SK-N-SH (cell line): ENCODE data around the gene RAB4A. TPM values are rescaled to one million over a fixed set of nuclear protein-coding genes. Genes with fewer than 3 reads are reported as not detected.

Source experiments
- CTCF ChIA-PET: fragments of 300-600, 350-600 bp; formaldehyde crosslinking; extraction: SDS; loops from one replicate; lab custom pipeline; 2021; lab: Yijun Ruan, JAX
- POLR2A ChIA-PET: fragments of 350-600 bp; sonication (Branson Sonifier 250); formaldehyde crosslinking; extraction: SDS; loops from one replicate; lab custom pipeline; 2020; ENCODE audit warnings: antibody characterized with exemption, inconsistent platforms; lab: Yijun Ruan, JAX
- DNase-seq: peaks from one replicate; pipeline ENCODE4 v3.0.0; 2012
- H2AFZ ChIP-seq: fragments of 200-600 bp; sonication (generic); 2 replicates; pipeline ENCODE4 v1.8.1; 2016; ENCODE audit warnings: antibody characterized with exemption, mild to moderate bottlenecking, low read depth
- H3F3A ChIP-seq: fragments of 200-600 bp; sonication (generic); replicated peaks from 2 replicates; pipeline ENCODE3; 2016; ENCODE audit warnings: antibody characterized with exemption, mild to moderate bottlenecking; ENCODE audit not compliant: insufficient read depth
- H3K27ac ChIP-seq, 2 experiments: fragments of 200-500 bp in 1 of 2; fragments of 200-600 bp in 1 of 2; sonication (Bioruptor generic) in 1 of 2; sonication (generic), shearing (Covaris generic) in 1 of 2; 2 replicates each; pipeline versions ENCODE4 v1.5.1 to v1.6.1; 2014 to 2016; ENCODE audit warnings: low read depth in 2 of 2, inconsistent platforms in 1 of 2, low read length in 1 of 2, mild to moderate bottlenecking in 1 of 2, mixed read lengths in 1 of 2
- H3K27me3 ChIP-seq: fragments of 200-600 bp; sonication (generic), shearing (Covaris generic); 2 replicates; pipeline ENCODE4 v1.6.1; 2016; ENCODE audit warnings: mixed run types; ENCODE audit not compliant: insufficient read depth
- H3K36me3 ChIP-seq, 2 experiments: fragments of 200-500 bp in 1 of 2; fragments of 200-600 bp in 1 of 2; sonication (Bioruptor generic) in 1 of 2; sonication (generic) in 1 of 2; replicated peaks in 1 of 2; 2 replicates each; pipeline versions ENCODE3 to v1.5.1; 2014 to 2016; ENCODE audit warnings: low read length in 1 of 2, mild to moderate bottlenecking in 1 of 2; ENCODE audit not compliant: insufficient read depth in 2 of 2, control insufficient read depth in 1 of 2
- H3K4me1 ChIP-seq, 2 experiments: fragments of 200-500 bp in 1 of 2; fragments of 200-600 bp in 1 of 2; sonication (Bioruptor generic) in 1 of 2; sonication (generic), shearing (Covaris generic) in 1 of 2; 2 replicates each; pipeline versions ENCODE4 v1.5.1 to v1.6.1; 2014 to 2016; ENCODE audit warnings: low read depth in 1 of 2, low read length in 1 of 2, mixed run types in 1 of 2; ENCODE audit not compliant: insufficient read depth in 2 of 2, control insufficient read depth in 1 of 2
- H3K4me2 ChIP-seq: fragments of 200-600 bp; sonication (generic), shearing (Covaris generic); 2 replicates; pipeline ENCODE4 v1.6.1; 2017; ENCODE audit warnings: mixed run types
- H3K4me3 ChIP-seq, 2 experiments: fragments of 200-500 bp in 1 of 2; fragments of 200-600 bp in 1 of 2; sonication (Bioruptor generic) in 1 of 2; sonication (generic), shearing (Covaris generic) in 1 of 2; 2 replicates each; pipeline versions ENCODE4 v1.5.1 to v1.8.1; 2014 to 2016; ENCODE audit warnings: low read depth in 2 of 2, inconsistent platforms in 1 of 2, low read length in 1 of 2, mild to moderate bottlenecking in 1 of 2, mixed read lengths in 1 of 2, moderate library complexity in 1 of 2
- H3K79me2 ChIP-seq: fragments of 200-600 bp; sonication (generic); 2 replicates; pipeline ENCODE4 v1.8.1; 2017; ENCODE audit warnings: mild to moderate bottlenecking; ENCODE audit not compliant: insufficient read depth
- H3K9ac ChIP-seq: fragments of 200-600 bp; sonication (generic); 2 replicates; pipeline ENCODE4 v1.6.1; 2017; ENCODE audit warnings: mixed run types
- H3K9me2 ChIP-seq: fragments of 200-600 bp; sonication (generic); 2 replicates; pipeline ENCODE4 v1.6.1; 2017; ENCODE audit warnings: mixed run types
- H3K9me3 ChIP-seq: fragments of 200-600 bp; sonication (generic); 2 replicates; pipeline ENCODE4 v1.6.1; 2017; ENCODE audit warnings: mixed run types, mild to moderate bottlenecking, moderate library complexity
- H4K20me1 ChIP-seq: fragments of 200-600 bp; sonication (generic); 2 replicates; pipeline ENCODE4 v1.6.1; 2017; ENCODE audit warnings: mild to moderate bottlenecking, mixed run types; ENCODE audit not compliant: insufficient read depth
- CHD2 ChIP-seq: fragments of 150-350 bp; IDR thresholded peaks from 2 replicates; pipeline ENCODE4 v1.6.1; 2018; ENCODE audit warnings: low read length; ENCODE audit not compliant: partially characterized antibody
- ELF1 ChIP-seq: IDR thresholded peaks from 2 replicates; pipeline ENCODE4 v1.4.0; 2012
- EP300 ChIP-seq, 2 experiments: IDR thresholded peaks; 2 replicates each; pipeline versions ENCODE4 v1.4.0 to v1.6.1; 2012; ENCODE audit warnings: borderline replicate concordance in 1 of 2, low read depth in 1 of 2, low read length in 1 of 2
- EZH2phosphoT487 ChIP-seq: fragments of 200-600 bp; sonication (generic); IDR thresholded peaks from 2 replicates; pipeline ENCODE4 v1.6.1; 2017; ENCODE audit warnings: low read depth, mixed run types, mild to moderate bottlenecking, antibody characterized with exemption, moderate library complexity, borderline replicate concordance
- FOSL2 ChIP-seq: IDR thresholded peaks from 2 replicates; pipeline ENCODE4 v1.4.0; 2012; ENCODE audit warnings: low read depth, mild to moderate bottlenecking, moderate library complexity, borderline replicate concordance
- FOXJ3 ChIP-seq: sonication (generic); formaldehyde crosslinking; IDR thresholded peaks from 2 replicates; pipeline ENCODE4 v1.5.1; 2020; ENCODE audit warnings: mild to moderate bottlenecking, missing genetic modification reagents
- FOXM1 ChIP-seq: IDR thresholded peaks from 2 replicates; pipeline ENCODE4 v1.4.0; 2012; ENCODE audit warnings: low read depth, mild to moderate bottlenecking
- JUND ChIP-seq: IDR thresholded peaks from 2 replicates; pipeline ENCODE4 v1.4.0; 2012
- MXI1 ChIP-seq: IDR thresholded peaks from 2 replicates; pipeline ENCODE4 v1.6.1; 2012; ENCODE audit warnings: mild to moderate bottlenecking, low read depth, low read length, improper control_type of control experiment
- NFIC ChIP-seq: IDR thresholded peaks from 2 replicates; pipeline ENCODE4 v1.4.0; 2012; ENCODE audit warnings: borderline replicate concordance
- NRF1 ChIP-seq: IDR thresholded peaks from 2 replicates; pipeline ENCODE4 v1.6.1; 2012; ENCODE audit warnings: low read depth, mild to moderate bottlenecking, low read length
- POLR2AphosphoS5 ChIP-seq: IDR thresholded peaks from 2 replicates; pipeline ENCODE4 v1.6.1; 2012; ENCODE audit warnings: low read depth, low read length
- RAD21 ChIP-seq: IDR thresholded peaks from 2 replicates; pipeline ENCODE4 v1.6.1; 2012; ENCODE audit warnings: mild to moderate bottlenecking, low read length
- RCOR1 ChIP-seq: fragments of 150-350 bp; IDR thresholded peaks from 2 replicates; pipeline ENCODE4 v1.6.1; 2017; ENCODE audit warnings: antibody characterized with exemption, low read length
- RFX5 ChIP-seq: IDR thresholded peaks from 2 replicates; pipeline ENCODE4 v1.6.1; 2012; ENCODE audit warnings: mild to moderate bottlenecking, improper control_type of control experiment, low read length
- RXRA ChIP-seq: IDR thresholded peaks from 2 replicates; pipeline ENCODE4 v1.4.0; 2012; ENCODE audit warnings: low read depth, mild to moderate bottlenecking, borderline replicate concordance
- SIN3A ChIP-seq: IDR thresholded peaks from 2 replicates; pipeline ENCODE4 v1.6.1; 2012; ENCODE audit warnings: low read depth, mild to moderate bottlenecking, low read length, moderate library complexity, borderline replicate concordance
- TAF1 ChIP-seq: IDR thresholded peaks from 2 replicates; pipeline ENCODE4 v1.6.1; 2012; ENCODE audit warnings: low read depth, mild to moderate bottlenecking, low read length, moderate library complexity, borderline replicate concordance
- TCF12 ChIP-seq: IDR thresholded peaks from 2 replicates; pipeline ENCODE4 v1.4.0; 2012
- TEAD4 ChIP-seq: IDR thresholded peaks from 2 replicates; pipeline ENCODE4 v1.4.0; 2012; ENCODE audit warnings: mild to moderate bottlenecking, borderline replicate concordance; ENCODE audit not compliant: insufficient read depth
- USF2 ChIP-seq: fragments of 150-350 bp; IDR thresholded peaks from 2 replicates; pipeline ENCODE4 v1.6.1; 2017; ENCODE audit warnings: antibody characterized with exemption, low read length, low read depth, borderline replicate concordance
- YY1 ChIP-seq: IDR thresholded peaks from 2 replicates; pipeline ENCODE4 v1.4.0; 2012; ENCODE audit warnings: low read depth, mild to moderate bottlenecking
- whole genome bisulfite sequencing: methylation state at CpG from one replicate; pipeline ENCODE4 v1.1.6; 2017; ENCODE audit warnings: low lambda C conversion rate; 5-methylcytosine and 5-hydroxymethylcytosine counted together
- polyA plus RNA-seq, 3 experiments: library from polyadenylated mRNA; depleted of rRNA; stranded (reverse); fragments of >200 nt; gene quantifications; 2 replicates each; pipeline ENCODE4 v1.2.3, GENCODE V29; 2012
- TF ChIP-seq, protein P1 (sequence below): IDR thresholded peaks from 2 replicates; pipeline ENCODE4 v1.4.0; 2012; ENCODE audit warnings: low read depth, borderline replicate concordance
- TF ChIP-seq, protein P2 (sequence below): IDR thresholded peaks from 2 replicates; pipeline ENCODE4; 2012
- TF ChIP-seq, protein P3 (sequence below): fragments of 150-350 bp; IDR thresholded peaks from 2 replicates; pipeline ENCODE4 v1.6.1; 2016; ENCODE audit warnings: mild to moderate bottlenecking, low read depth, low read length

RAB4A gene
- polyA plus RNA-seq, 1 of the 3 experiments (the other 2 are of a cell fraction), result 28.1 TPM

- ChIA-PET POLR2A (no interaction called here), CTCF (interaction anchor here (1.3 kb wide), 1 partner anchor 219 kb away, joined by 5 read pairs; no protein-coding TSS in a partner anchor)
- H3K9ac ChIP-seq, result no peak overlapping the region
- TF ChIP-seq TCF12 (no peak), NFIC (no peak), FOXJ3 (no peak), YY1 (no peak), EZH2phosphoT487 (no peak), TEAD4 (no peak), RCOR1 (no peak), RFX5 (no peak)
- TF ChIP-seq, protein P1, sequence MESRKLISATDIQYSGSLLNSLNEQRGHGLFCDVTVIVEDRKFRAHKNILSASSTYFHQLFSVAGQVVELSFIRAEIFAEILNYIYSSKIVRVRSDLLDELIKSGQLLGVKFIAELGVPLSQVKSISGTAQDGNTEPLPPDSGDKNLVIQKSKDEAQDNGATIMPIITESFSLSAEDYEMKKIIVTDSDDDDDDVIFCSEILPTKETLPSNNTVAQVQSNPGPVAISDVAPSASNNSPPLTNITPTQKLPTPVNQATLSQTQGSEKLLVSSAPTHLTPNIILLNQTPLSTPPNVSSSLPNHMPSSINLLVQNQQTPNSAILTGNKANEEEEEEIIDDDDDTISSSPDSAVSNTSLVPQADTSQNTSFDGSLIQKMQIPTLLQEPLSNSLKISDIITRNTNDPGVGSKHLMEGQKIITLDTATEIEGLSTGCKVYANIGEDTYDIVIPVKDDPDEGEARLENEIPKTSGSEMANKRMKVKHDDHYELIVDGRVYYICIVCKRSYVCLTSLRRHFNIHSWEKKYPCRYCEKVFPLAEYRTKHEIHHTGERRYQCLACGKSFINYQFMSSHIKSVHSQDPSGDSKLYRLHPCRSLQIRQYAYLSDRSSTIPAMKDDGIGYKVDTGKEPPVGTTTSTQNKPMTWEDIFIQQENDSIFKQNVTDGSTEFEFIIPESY, result no peak
- TF ChIP-seq, protein P2, sequence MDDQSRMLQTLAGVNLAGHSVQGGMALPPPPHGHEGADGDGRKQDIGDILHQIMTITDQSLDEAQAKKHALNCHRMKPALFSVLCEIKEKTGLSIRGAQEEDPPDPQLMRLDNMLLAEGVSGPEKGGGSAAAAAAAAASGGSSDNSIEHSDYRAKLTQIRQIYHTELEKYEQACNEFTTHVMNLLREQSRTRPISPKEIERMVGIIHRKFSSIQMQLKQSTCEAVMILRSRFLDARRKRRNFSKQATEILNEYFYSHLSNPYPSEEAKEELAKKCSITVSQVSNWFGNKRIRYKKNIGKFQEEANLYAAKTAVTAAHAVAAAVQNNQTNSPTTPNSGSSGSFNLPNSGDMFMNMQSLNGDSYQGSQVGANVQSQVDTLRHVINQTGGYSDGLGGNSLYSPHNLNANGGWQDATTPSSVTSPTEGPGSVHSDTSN, result no peak
- H3K9me2 ChIP-seq, result no peaks in the 10 kb centered on the region
- no peak overlapping the region for H3K27ac ChIP-seq
- no peak overlapping the region for H2AFZ ChIP-seq
- H3K79me2 ChIP-seq, result no peaks in the 10 kb centered on the region; the same call in 1 of the 2 replicates
- H4K20me1 ChIP-seq, result no peaks in the 10 kb centered on the region
- no peaks in the 10 kb centered on the region for H3F3A ChIP-seq
- WGBS, result 97% methylated on average over 11 of the region's 11 CpGs
- DNase-seq, result no peak
- peaks cover 0 to 7% of the 10 kb centered on the region in 2 experiments; a peak in 2 of 4 replicates for H3K4me1 ChIP-seq
- H3K9me3 ChIP-seq, result no peaks in the 10 kb centered on the region
- H3K36me3 ChIP-seq, result peaks cover 40 to 59% of the 10 kb centered on the region in 2 experiments
- H3K4me3 ChIP-seq, result no peak overlapping the region
- H3K4me2 ChIP-seq, result no peak overlapping the region
- no peaks in the 10 kb centered on the region for H3K27me3 ChIP-seq
Measured at GRCh38 chr1:229295745-229296144, 24.8 kb downstream of the RAB4A start.

GRCh38 chr1:229296541-229296941, 25.6 kb downstream of the RAB4A start:
- H3F3A ChIP-seq, result no peaks in the 10 kb centered on the region
- no peaks in the 10 kb centered on the region; the same call in 1 of the 2 replicates for H3K79me2 ChIP-seq
- no peaks in the 10 kb centered on the region for H3K9me2 ChIP-seq
- CTCF ChIA-PET, result interaction anchor here (1.3 kb wide), 1 partner anchor 218 kb away, joined by 5 read pairs; no protein-coding TSS in a partner anchor
- no peak overlapping the region for H3K4me2 ChIP-seq
- no peak overlapping the region for H3K27ac ChIP-seq
- no peaks in the 10 kb centered on the region for H3K9me3 ChIP-seq
- peaks cover 0 to 7% of the 10 kb centered on the region in 2 experiments; a peak in 2 of 4 replicates for H3K4me1 ChIP-seq
- no peak for TF ChIP-seq ELF1
- TF ChIP-seq MXI1, result no peak
- TF ChIP-seq FOSL2, result no peak
- no peak for TF ChIP-seq TAF1
- TF ChIP-seq EP300 (IDR thresholded peaks at IDR 0.05; ENCODE audit: borderline replicate concordance in 1 of 2, low read depth in 1 of 2, low read length in 1 of 2), result no peak
- TF ChIP-seq TCF12, result no peak
- TF ChIP-seq FOXJ3, result no peak
- TF ChIP-seq NFIC, result no peak
- TF ChIP-seq NRF1, result no peak
- TF ChIP-seq JUND, result no peak
- no peak for TF ChIP-seq POLR2AphosphoS5
- TF ChIP-seq RAD21, result no peak
- TF ChIP-seq USF2, result no peak
- TF ChIP-seq FOXM1, result no peak
- TF ChIP-seq RXRA, result no peak
- no peak for TF ChIP-seq SIN3A
- no peak for TF ChIP-seq CHD2
- TF ChIP-seq, protein P3, sequence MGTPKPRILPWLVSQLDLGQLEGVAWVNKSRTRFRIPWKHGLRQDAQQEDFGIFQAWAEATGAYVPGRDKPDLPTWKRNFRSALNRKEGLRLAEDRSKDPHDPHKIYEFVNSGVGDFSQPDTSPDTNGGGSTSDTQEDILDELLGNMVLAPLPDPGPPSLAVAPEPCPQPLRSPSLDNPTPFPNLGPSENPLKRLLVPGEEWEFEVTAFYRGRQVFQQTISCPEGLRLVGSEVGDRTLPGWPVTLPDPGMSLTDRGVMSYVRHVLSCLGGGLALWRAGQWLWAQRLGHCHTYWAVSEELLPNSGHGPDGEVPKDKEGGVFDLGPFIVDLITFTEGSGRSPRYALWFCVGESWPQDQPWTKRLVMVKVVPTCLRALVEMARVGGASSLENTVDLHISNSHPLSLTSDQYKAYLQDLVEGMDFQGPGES, result no peak
- no peak overlapping the region for H3K4me3 ChIP-seq
- POLR2A ChIA-PET, result no interaction called here
- no peaks in the 10 kb centered on the region for H3K27me3 ChIP-seq
- no peak for DNase-seq
- no peak overlapping the region for H2AFZ ChIP-seq
- 100% methylated on average over 3 of the region's 3 CpGs for WGBS
- peaks cover 38 to 59% of the 10 kb centered on the region in 2 experiments for H3K36me3 ChIP-seq
- no peak overlapping the region for H3K9ac ChIP-seq
- H4K20me1 ChIP-seq, result no peaks in the 10 kb centered on the region
